ENCODE measurements around the gene PCSK7. TPM values are rescaled to one million over a fixed set of nuclear protein-coding genes. Genes with fewer than 3 reads are reported as not detected.
"Not testable (repeated sequence)": the region's sequence is repeated elsewhere in the genome, so short reads cannot be mapped to it uniquely, and the experiment has no call there.

The PCSK7 gene
- total RNA-seq, 1 donor from 2014 or later = 68.1 TPM

DNA sequence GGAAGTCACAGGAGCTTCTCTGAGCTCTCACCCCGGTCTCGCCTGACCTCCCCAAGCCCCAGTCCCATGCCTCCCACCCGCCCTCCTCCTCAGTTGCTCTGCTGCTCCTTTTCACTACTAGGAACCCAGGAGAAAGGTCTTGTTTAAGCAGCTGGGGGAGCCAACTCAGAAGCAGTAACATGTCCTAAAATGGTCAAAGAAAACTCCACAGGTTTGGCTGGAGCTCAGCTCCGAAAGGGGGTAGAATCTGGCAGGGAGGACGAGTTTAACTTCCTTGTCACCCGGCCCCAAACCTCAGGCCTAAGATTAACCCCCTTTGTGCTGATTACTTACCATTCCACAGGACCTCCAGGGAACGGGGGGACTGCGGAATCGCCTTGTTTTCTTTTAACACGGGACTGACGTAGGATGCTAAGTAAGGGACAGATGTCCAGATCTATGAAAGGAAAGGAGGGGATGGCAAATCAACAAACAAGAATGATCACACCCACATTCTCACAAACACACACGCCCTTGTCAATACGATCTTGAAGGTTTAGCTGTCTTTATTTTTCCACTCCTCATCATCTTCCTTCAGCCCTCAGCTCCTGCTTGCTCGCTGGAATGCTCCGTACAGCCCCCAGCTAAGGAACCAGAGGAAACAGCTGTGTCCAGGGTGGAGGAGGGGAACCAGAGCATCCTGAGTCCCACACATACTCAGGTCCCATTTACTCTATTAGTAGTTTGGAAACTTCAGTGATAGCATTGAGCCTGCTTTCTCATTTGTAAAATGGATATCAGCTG lies 13.5 kb downstream of the PCSK7 start:
- no peak for DNase-seq (ENCODE audit: low spot score)

DNA sequence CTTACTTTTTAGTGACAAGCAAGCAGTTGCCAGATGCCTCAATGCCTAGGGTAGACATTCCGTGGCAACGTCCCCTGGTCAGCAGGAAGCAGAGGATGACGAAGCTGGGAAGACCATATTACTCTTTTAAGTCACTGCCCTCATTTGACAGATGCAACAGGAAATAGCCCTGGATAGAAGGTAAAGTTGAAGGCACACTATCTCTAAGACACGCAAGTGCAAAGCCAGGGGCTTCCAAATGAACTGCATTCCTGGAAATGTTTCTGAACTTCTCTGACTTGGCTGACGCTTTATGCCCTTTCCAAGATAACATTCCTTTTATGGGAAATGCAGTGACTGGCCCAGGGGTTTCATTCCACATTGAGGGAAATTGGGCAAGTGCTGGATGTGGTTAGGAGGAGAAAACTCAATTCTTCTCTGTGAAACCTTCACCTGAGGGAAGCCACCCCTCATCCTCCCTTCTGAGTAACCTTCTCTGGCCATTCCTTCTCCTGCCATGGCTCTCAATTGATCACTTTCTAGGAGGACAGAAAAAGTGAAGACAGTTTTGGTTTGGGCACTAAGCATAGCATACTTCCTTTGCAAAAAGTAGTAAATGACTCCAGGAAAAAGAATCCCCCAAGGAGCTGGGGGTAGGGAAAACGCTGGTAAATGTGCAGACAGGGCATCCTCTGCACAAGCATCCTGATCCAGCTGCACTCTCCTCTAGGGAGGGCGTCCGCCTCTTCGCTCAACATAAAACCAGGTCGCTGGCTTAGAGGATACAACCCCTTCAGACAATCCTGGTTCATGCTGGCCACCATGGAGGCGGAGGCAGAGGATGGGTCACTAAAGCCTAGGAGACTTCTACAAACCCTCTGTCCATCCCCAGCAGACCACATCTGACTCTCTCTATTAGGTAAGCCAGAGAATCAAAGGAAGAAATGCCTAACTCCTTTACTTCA lies 14.5 kb downstream of the PCSK7 start:
- DNase-seq (ENCODE audit: low spot score) = no peak

DNA sequence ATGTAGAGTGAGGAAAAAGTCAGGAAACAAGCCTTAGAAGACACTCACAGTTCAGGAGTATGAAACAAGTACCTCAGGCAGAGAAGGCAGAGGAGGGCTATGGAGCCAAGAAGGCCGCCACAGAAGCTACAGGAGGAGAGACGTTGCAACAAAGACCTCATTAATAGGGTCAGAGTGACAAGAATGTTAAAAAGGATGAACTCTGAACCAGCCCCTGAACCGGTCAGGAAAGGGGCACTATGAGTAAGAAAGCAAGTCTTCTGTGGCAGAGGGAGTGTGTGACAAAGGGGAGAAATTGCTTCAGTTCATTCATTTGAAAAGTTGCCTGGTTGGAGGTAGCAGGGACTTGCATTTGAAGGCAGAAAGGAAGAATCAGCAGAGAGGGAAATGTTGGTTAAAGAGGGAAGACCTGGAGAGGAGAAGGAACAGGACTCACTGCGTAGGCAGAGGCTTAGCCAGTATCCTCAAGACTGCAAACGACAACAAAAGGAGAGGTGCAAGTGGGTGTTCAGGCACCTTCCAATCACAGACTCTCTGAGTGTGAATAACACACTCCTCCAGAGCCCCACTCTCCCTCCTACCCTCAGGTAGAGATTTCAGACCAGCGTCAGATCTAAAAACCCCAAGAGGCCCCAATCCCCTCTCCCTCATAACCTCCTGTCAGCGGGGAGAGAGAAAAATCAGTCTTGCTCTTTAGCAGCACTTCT lies 17.3 kb downstream of the PCSK7 start:
- no peak for DNase-seq (ENCODE audit: low spot score)

DNA sequence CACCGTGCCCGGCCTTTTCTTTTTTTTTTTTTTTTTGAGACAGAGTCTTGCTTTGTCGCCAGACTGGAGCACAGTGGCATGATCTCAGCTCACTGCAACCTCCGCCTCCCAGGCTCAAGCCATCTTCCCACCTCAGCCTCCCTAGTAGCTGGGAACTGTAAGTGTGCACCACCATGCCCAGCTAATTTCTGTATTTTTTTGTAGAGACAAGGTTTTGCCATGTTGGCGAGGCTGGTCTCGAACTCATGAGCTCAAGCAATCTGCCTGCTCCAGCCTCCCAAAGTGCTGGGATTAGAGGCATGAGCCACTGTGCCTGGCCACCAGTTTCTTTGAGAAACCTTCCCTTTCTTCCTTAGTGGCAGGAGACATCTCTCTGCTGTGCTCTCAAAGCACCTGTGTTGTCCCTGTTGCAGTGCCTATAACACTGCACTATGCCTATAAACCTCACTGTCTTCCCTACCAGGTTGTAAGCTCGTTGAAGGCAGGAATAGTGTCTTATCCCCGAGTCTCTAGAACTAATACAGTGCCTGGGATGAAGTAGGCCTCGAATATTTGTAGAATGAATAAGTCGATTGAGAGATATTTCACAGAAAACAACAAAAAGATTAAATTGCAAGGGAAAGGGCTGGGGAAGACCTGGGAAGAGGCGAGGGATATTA lies 19.0 kb downstream of the PCSK7 start:
- no peak for DNase-seq (ENCODE audit: low spot score)

DNA sequence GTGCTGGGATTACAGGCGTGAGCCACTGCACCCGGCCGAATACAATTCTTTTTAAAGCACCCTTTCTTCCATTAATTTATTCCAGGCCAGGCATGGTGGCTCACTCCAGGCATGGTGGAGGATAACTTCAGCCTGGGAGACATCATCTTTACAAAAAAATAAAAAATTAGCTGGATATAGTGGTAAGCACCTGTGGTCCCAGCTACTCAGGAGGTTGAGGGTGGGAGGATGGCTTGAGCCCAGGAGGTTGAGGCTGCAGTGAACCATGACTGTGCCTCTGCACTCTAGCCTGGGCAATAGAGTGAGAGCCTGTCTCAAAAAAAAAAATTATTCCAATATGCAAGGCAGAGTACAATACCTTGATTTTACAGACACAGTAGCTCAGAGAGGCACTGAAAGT lies 21.3 kb downstream of the PCSK7 start:
- no peak for DNase-seq (ENCODE audit: low spot score)

DNA sequence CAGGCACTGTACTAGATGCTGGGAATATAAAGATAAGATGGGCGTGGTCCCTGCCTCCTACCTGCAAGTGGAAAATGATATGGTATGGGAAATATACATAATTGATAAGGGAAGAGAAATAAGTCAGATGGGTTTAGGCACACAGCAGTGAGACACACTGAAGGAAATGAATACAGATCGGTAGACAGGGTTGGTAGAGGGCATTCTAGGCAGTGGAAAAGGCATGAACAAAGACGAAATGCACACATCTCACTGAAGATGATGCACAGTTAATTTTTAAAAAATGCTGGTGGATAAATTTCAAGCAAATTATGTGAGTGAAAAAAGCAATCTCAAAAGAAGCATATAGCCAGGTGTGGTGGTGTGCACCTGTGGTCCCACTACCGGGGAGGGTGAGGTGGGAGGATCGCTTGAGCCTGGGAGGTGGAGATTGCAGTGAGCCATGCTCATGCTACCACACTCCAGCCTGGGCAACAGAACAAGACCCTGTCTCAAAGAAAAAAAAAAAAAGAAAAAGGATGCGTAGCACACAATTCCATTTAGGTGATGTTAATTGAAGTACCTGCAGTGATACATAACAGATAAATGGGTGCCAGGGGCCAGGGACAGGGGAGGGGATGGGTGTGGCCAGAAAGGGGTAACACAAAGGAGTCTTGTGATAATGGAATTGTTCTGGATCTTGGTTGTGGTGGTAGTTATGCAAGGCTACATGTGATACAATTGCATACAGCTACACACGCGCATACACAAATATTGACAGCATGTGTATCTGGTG lies 22.3 kb downstream of the PCSK7 start:
- not testable (repeated sequence) for DNase-seq (ENCODE audit: low spot score)

DNA sequence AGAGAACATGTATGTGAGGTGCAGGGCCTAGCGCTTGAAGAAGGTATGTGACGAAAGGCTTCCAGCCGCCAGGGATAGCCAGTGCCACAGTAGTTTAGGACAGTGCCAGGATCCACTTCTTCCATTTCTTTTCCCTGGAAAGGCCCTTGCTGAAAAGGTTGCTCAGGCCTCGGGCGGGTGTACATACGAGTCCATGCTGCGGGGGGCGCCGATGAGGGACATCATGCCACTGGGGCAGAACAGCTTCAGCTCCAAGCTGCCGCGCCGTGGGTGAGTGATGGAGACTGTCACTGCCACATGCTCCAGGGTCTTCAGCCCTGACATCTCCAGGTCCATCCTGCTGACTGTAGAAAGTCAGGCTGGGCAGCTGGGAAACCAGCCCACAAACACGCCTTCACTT lies 23.2 kb downstream of the PCSK7 start:
- DNase-seq (ENCODE audit: low spot score) = not testable (repeated sequence)

DNA sequence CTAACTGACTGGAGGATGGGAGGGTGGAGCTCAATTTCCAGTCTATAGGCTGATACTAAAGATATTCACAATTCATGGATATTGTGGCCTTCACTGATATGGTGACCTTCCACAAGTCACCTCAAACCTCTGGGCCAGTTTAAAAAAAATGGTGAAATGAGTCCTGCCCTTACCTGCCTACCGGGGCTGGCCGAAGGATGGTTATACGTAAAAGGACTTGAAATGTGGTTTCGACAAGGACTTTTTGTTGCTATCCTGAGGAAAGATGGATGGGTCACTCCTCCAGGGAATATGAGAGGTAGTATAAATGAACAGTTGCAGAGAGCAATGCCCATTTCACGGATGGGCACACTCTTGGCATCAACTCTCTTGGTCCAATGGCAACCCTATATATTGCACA lies 24.4 kb downstream of the PCSK7 start:
- DNase-seq (ENCODE audit: low spot score) = not testable (repeated sequence)

DNA sequence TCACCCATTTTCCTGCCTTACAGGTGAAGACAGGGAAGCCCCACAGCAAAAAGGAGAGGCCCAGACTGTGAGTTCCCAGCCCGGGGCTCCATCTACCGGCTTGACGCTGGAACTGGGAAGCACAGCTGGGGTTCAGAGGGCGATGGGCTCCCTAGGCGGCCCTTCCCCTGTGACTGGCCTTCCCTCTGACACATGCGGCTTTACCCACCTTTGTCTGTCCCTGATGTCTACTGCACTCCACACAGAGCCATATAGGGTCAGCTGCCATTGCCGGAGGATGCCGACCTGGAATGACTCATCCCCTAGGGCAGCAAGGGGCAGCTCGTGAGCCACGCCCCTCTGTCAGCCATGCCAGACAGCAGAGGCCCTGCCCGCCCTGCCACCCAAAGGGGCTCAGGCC lies 25.0 kb downstream of the PCSK7 start:
- not testable (repeated sequence) for DNase-seq (ENCODE audit: low spot score)

DNA sequence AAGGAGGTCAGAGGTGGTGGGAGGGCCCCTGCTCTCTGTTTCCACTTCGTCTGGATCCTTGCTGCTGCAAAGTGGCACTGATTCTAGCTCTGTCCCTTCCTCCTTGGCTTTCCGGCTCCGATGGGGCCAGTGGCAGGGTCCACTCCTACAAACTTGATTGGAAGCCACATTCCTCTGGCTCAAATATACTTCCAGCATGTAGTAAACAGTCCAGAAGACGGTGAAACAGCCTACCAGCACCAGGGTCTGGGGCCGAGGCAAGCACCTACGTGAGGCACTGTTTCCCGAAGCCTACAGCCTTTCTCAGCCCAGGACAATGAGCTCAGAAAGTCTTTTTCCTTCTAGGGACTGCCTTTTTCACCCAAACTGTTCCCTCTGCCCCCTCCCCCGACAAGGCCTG lies 25.8 kb downstream of the PCSK7 start:
- DNase-seq (ENCODE audit: low spot score) = not testable (repeated sequence)

DNA sequence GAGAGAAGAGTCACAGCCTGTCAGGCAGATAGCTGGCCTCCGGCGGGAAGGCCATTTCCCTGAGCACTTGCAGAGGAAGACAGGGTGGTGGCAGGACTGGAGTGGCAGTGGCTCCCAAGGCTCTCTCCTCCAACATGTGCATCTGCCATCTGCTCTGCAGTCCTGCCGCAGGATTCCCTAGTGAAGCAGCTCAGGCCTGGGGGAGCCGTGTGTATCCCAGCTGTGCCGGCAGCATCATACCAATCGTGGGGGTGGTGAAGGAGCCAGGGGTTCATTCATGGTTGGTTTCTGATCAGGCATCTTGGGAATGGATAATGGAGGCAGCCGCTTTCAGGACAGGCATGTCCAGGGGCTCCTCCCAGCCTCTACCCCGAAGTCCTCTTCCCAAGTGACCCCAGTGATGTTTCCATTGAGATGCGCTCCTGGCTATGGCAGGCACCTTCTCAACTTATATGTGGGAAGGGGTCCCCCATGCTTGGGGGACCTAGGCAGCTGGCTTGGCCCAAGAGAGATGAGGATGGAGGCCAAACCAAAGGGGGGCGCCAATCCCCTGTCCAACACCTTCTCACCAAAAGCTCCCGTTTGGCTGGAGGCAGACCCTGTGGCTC lies 26.6 kb downstream of the PCSK7 start:
- DNase-seq (ENCODE audit: low spot score) = no peak

DNA sequence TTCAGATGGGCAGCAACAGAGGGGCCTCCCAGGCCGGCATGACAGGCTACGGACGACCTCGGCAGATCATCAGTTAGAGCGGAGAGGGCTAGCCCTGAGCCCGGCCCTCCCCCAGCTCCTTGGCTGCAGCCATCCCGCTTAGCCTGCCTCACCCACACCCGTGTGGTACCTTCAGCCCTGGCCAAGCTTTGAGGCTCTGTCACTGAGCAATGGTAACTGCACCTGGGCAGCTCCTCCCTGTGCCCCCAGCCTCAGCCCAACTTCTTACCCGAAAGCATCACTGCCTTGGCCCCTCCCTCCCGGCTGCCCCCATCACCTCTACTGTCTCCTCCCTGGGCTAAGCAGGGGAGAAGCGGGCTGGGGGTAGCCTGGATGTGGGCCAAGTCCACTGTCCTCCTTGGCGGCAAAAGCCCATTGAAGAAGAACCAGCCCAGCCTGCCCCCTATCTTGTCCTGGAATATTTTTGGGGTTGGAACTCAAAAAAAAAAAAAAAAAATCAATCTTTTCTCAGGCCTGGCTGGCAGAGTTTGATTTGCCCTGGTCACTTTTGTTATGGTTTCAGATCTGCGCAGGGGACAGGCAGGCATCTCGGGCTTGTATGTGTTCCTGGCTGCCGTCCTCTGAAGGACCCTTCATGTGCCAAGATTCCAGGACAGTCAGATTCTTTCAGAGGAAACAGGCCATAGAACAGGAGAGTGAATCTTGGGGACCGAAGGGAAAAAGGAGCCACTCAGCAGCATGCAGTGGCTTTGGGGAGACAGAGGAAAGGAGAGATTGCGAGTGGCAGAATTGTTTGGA lies 27.4 kb downstream of the PCSK7 start:
- DNase-seq (ENCODE audit: low spot score) = no peak

DNA sequence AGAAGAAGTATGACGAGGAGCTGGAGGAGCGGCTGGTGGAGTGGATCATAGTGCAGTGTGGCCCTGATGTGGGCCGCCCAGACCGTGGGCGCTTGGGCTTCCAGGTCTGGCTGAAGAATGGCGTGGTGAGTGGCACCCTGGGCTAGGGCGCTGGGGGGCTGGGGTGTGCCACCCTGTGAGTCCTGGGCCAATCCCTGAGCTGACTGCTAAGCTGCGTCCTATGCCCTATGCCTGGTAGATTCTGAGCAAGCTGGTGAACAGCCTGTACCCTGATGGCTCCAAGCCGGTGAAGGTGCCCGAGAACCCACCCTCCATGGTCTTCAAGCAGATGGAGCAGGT lies 28.8 kb downstream of the PCSK7 start:
- DNase-seq (ENCODE audit: low spot score) = no peak

DNA sequence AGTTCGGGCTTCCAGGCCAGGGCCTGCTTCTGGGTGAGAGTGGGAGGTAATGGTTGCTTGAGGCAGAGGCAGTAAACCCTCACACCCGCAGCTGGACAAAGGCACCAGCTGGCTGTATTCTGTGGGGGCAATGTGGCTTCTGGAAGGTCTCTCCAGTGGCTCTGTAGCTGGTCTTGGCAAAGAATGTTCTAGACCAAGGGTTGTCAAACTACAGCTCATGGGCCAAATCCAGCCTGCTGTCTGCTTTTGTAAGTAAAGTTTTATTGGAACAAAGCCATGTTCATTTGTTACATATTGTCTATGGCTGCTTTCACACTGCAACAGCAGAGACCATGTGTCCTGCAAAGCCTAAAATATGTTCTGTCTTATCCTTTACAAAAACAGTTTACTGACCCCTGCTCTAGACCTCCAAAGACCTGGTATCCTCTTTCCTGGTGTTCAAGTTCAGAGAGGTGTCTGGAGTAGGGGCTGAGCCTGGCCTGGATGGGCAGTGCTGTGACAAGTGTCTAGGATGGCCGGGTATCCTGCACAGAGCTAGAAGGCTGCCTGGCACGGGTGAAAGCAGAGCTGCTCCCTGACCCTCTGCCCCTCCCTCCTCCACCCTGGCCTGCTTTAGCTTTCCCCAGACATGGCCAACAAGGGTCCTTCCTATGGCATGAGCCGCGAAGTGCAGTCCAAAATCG lies 29.3 kb downstream of the PCSK7 start:
- DNase-seq (ENCODE audit: low spot score) = no peak

DNA sequence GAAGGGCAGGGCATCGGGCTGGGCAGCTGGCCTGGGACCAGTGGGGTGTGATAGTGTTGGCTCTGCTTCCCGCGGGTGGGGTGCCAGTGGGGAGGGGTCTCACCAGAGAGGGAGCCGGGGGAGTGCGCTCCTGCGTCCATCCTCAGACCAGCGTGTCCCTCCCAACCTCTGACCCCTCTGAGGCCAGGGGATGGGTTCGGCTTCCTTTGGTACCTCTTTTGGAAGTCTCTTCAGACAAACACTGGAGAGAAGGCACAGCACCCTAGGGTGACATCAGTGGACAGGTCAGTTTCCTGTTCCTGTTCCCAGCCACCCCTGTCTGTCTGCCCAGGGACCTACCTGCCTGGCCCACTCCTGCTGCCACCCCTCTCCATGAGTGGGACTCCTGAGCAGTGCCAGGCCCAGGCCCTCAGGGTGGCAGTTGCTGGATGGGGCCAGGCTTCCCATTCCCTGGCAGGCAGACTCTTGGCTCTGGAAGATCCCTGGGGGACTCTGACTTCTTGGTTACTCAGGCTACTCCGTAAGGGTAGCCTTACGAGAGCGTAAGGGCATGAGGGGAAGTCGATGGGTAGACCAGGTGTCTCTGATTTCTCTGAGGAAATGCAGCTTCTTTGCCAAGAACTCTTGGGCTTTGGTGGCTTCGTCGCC lies 30.1 kb downstream of the PCSK7 start:
- DNase-seq (ENCODE audit: low spot score) = no peak

DNA sequence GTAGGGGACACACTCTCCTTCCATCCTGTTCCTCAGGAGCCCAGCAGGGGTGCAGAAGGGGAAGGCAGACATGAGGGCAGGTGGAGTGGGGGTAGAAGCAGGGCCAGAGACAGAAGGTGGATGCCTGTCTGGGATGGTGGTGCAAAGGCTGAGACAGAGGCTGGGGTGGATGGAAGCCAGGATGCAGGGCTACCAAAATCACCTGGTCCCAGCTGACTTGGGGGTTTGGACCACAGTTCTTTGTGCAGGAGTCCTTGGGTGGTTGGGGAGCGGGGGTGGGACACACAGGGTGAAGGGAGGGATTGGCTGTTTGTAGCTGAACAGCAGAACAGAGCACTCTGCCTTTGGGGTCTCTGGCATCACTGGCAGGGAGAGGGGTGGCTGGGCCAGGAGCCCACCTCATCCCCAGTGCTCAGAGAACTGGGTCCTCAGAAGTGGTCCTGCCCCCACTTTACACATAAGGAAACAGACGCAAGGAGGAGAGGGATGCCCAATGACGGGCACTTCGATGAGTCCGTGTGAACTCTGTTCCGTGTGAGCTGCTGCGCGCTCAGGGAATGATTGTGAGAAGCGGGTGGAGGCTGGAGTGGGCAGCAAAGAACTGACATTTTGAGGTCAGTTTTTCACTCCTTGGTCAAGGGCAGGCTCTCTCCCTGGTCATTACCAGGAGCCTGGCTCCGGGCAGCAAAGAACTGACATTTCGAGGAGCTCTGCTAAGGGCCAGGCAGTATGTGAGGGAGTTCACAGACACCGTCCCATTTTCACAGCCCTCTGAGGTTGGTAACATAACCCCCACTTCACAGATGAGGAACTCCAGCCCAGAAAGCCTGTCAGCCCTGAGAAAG lies 30.8 kb downstream of the PCSK7 start:
- DNase-seq (ENCODE audit: low spot score) = no peak

All from mesenteric fat pad (tissue), 1 donor.